ENCODE results near the gene ZMYM2.
A peak's percentile ranks its signal among the peaks of the same experiment; 100 is the strongest.

DNA sequence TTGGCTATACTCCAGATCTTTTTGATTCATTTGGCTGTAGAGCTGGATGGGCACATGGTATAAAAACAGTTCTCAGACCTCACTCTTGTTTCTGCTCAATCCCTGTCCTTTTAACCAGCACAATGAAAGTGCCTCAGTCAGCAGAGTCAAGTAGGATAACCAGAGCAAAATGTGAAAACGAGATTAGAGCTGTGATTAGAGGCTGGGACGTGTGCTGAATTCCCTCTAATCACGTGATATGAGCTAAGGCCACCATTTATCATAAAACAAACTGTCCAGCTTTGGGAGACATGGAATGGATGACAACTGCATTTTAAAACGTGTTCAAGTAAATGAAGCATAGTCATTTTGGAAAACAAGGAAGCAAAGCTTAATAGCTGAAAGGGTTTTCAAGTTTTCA, 148.2 kb downstream of the ZMYM2 start:
- TF ChIP-seq GATA2 (IDR thresholded peaks at IDR 0.05; ENCODE audit: low read depth, low read length): peak; percentile 26; the same call in 1 of the 2 replicates
- TF ChIP-seq GATA3 (IDR thresholded peaks at IDR 0.05; ENCODE audit: low read depth, low read length): no peak

Data from SH-SY5Y (cell line).